Measurements from ENCODE around the gene SAA2. TPM values are rescaled to one million over a fixed set of nuclear protein-coding genes. Genes with fewer than 3 reads are reported as not detected.
"Not testable (repeated sequence)": the region's sequence is repeated elsewhere in the genome, so short reads cannot be mapped to it uniquely, and the experiment has no call there.

SAA2 gene
- total RNA-seq, 1 donor from 2014 or later, result 0.35 TPM

DNA sequence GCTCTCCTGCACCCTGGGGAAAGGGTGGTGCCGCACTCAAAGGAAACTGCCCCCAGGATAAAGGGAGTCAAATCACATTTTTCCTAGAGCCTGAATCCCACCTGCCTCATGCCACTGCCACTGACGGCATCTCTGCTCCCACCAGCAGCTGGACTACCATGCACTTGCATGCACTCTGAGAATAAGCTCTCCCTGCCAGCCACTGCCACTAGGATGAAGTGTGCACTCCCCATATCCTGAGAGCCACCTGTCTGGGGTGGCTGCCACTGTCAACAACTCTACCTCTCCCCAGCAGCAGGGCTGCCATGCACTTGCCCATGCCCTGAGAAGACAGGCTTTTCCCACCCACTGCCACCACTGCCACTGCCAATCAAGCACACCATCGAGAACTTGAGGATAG lies 44.2 kb downstream of the SAA2 start:
- intact Hi-C loops (cut with micrococcal nuclease), result no loop called here
- TF ChIP-seq, protein P1, sequence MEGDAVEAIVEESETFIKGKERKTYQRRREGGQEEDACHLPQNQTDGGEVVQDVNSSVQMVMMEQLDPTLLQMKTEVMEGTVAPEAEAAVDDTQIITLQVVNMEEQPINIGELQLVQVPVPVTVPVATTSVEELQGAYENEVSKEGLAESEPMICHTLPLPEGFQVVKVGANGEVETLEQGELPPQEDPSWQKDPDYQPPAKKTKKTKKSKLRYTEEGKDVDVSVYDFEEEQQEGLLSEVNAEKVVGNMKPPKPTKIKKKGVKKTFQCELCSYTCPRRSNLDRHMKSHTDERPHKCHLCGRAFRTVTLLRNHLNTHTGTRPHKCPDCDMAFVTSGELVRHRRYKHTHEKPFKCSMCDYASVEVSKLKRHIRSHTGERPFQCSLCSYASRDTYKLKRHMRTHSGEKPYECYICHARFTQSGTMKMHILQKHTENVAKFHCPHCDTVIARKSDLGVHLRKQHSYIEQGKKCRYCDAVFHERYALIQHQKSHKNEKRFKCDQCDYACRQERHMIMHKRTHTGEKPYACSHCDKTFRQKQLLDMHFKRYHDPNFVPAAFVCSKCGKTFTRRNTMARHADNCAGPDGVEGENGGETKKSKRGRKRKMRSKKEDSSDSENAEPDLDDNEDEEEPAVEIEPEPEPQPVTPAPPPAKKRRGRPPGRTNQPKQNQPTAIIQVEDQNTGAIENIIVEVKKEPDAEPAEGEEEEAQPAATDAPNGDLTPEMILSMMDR (IDR thresholded peaks at IDR 0.05), result no peak
- CTCF ChIA-PET, result interaction anchor here (0.8 to 1.6 kb wide), 2 partner anchors 89 to 213 kb away, joined by 4 to 5 read pairs; no protein-coding TSS in a partner anchor
- POLR2A ChIA-PET, result no interaction called here
- H3K4me1 Mint-ChIP-seq, result no peaks in the 10 kb centered on the region
- no peaks in the 10 kb centered on the region for H3K36me3 Mint-ChIP-seq (ENCODE audit: low read depth)
- H3K27me3 Mint-ChIP-seq, result peaks cover 61% of the 10 kb centered on the region
- no peak for DNase-seq
- no peak overlapping the region for H3K4me3 Mint-ChIP-seq
- ATAC-seq (ENCODE audit: low read depth), result no peak
- peaks cover 4% of the 10 kb centered on the region for H3K9me3 Mint-ChIP-seq
- H3K27ac Mint-ChIP-seq, result no peak overlapping the region

DNA sequence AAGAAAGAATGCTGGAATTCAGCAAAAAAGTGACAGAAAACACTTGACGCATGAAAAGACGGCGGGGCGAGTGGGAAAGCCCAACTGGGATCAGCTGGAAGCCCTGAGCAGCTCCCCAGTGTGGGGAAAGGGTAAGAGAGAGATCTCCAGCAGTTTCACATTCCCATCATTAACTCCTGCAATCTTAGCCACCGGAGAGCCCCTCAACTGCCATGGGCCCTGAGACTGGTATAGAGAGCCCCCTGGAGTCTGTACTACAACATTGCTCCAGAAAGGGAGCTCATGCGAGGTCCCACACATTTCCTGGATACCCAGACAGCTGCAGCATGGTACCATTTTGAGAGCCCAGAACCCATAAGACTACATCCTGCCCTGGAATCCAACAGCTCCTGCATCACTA lies 44.7 kb downstream of the SAA2 start:
- H3K27ac Mint-ChIP-seq, result no peak overlapping the region
- TF ChIP-seq, protein P1 (IDR thresholded peaks at IDR 0.05), result no peak
- ChIA-PET POLR2A (interaction anchor here (0.5 kb wide), 1 partner anchor 39 kb away, joined by 7 read pairs; no protein-coding TSS in a partner anchor), CTCF (interaction anchor here (0.8 to 1.6 kb wide), 2 partner anchors 89 to 213 kb away, joined by 4 to 5 read pairs; no protein-coding TSS in a partner anchor)
- no peak overlapping the region for H3K4me3 Mint-ChIP-seq
- intact Hi-C loops (cut with micrococcal nuclease), result no loop called here
- no peaks in the 10 kb centered on the region for H3K4me1 Mint-ChIP-seq
- peaks cover 4% of the 10 kb centered on the region for H3K9me3 Mint-ChIP-seq
- peak; percentile 42 for ATAC-seq (ENCODE audit: low read depth)
- peaks cover 61% of the 10 kb centered on the region for H3K27me3 Mint-ChIP-seq
- no peaks in the 10 kb centered on the region for H3K36me3 Mint-ChIP-seq (ENCODE audit: low read depth)
- DNase-seq, result no peak

DNA sequence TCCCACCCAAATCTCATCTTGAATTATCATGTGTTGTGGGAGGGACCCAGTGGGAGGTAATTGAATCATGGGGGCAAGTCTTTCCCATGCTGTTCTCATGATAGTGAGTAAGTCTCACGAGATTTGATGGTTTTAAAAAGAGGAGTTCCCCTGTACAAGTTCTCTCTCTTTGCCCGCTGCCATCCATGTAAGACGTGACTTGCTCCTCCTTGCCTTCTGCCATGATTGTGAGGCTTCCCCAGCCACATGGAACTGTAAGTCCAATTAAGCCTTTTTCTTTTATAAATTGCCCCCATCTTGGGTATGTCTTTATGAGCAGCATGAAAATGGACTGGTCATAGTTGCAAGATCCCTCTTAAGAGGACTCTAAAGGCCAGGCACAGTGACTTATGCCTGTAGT lies 50.7 kb downstream of the SAA2 start:
- intact Hi-C loops (cut with micrococcal nuclease); H3K36me3 Mint-ChIP-seq (ENCODE audit: low read depth); ATAC-seq (ENCODE audit: low read depth); DNase-seq; H3K9me3 Mint-ChIP-seq; H3K27ac Mint-ChIP-seq; H3K4me1 Mint-ChIP-seq; POLR2A ChIA-PET; CTCF ChIA-PET; H3K4me3 Mint-ChIP-seq: not testable (repeated sequence)
- H3K27me3 Mint-ChIP-seq, result peaks cover 21% of the 10 kb centered on the region

DNA sequence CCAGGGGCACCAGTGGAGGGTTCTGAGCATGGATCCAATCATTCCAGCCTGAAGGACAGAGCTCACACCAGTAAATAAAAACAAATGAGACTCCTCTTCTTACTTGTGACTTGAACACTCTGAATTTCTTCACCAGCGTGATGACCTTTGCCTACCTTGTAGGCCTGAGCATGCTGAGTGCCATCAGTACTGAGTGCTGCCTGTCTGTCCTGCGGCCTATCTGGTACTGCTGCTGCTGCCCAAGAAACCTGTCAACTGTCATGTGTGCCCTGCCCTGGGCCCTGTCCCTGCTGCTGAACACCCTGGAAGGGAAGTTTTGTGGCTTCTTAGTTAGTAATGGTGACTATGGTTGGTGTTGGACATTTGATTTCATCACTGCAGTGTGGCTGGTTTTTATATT lies 51.9 kb downstream of the SAA2 start:
- no peak for ATAC-seq (ENCODE audit: low read depth)
- H3K9me3 Mint-ChIP-seq, result peaks cover 2% of the 10 kb centered on the region
- intact Hi-C loops (cut with micrococcal nuclease), result no loop called here

More for the DNA sequence above, 51.9 kb downstream of the SAA2 start:
- Mint-ChIP-seq H3K4me3 (no peak overlapping the region), H3K27ac (no peak overlapping the region), H3K36me3 (ENCODE audit: low read depth) (no peaks in the 10 kb centered on the region), H3K27me3 (peaks cover 21% of the 10 kb centered on the region), H3K4me1 (no peaks in the 10 kb centered on the region)
- ChIA-PET POLR2A (no interaction called here), CTCF (interaction anchor here (1.1 kb wide), 1 partner anchor 81 kb away, joined by 3 read pairs; no protein-coding TSS in a partner anchor)
- TF ChIP-seq, protein P1 (IDR thresholded peaks at IDR 0.05), result no peak
- DNase-seq, result no peak

Other genes starting within 250 kb of the SAA2 start
- gene SERGEF, start 235.6 kb downstream of the SAA2 start, total RNA-seq, result 38.4 and 47.4 TPM in 2 replicates
- gene TPH1, start 202.4 kb downstream of the SAA2 start, total RNA-seq, result 1.2 and 1.4 TPM in 2 replicates
- gene SAAL1, start 142.6 kb downstream of the SAA2 start, total RNA-seq, result 34.4 and 39.7 TPM in 2 replicates
- gene MRGPRX3, start 116.1 kb downstream of the SAA2 start, total RNA-seq, result not detected in 2 replicates
- gene MRGPRX4, start 75.8 kb downstream of the SAA2 start, total RNA-seq, result not detected in 2 replicates
- gene SAA4, start 11.9 kb downstream of the SAA2 start, total RNA-seq, result not detected in 2 replicates
- gene SAA1, start 17.6 kb upstream of the SAA2 start, total RNA-seq, result not detected in 2 replicates
- 42.6 and 51.0 TPM in 2 replicates for gene HPS5, start 73.5 kb upstream of the SAA2 start, total RNA-seq
- 60.3 and 71.5 TPM in 2 replicates for gene GTF2H1, start 73.9 kb upstream of the SAA2 start, total RNA-seq
- gene LDHA, start 145.9 kb upstream of the SAA2 start, total RNA-seq, result 282 and 287 TPM in 2 replicates
- not detected in 2 replicates for gene LDHC, start 163.7 kb upstream of the SAA2 start, total RNA-seq
- not detected in 2 replicates for gene LDHAL6A, start 207.2 kb upstream of the SAA2 start, total RNA-seq

Measured in activated B cell treated with CpG ODN at 0.5 μM for 24 hours (primary cell).